H1 (cell line): ENCODE results near the gene SBF2. TPM values are rescaled to one million over a fixed set of nuclear protein-coding genes. Genes with fewer than 3 reads are reported as not detected.

Experiments used
- CTCF ChIA-PET: fragments of 300-600 bp; sonication (Branson Sonifier 250); formaldehyde crosslinking; loops from one replicate; lab custom pipeline; 2021; ENCODE audit not compliant: partially characterized antibody; lab: Charles Lee
- POLR2A ChIA-PET: fragments of 300-600 bp; sonication (Branson Sonifier 250); formaldehyde crosslinking; loops from one replicate; lab custom pipeline; 2021; ENCODE audit warnings: inconsistent platforms; ENCODE audit not compliant: partially characterized antibody; lab: Charles Lee
- DNase-seq, 2 experiments: peaks; one replicate each; pipeline versions ENCODE4 v3.0.0 to v3.0.0-alpha.2; 2010 to 2022; ENCODE audit warnings: low spot score in 2 of 2, low read depth in 1 of 2, mixed read lengths in 1 of 2
- FAIRE-seq: peaks from 2 replicates; lab custom pipeline; 2011; peaks lifted over from hg19 to GRCh38; lab: Jason Lieb, UNC
- H2AFZ ChIP-seq: 2 replicates; pipeline ENCODE4 v1.8.1; 2012; ENCODE audit warnings: low read length, inconsistent platforms
- H2AK5ac ChIP-seq: 2 replicates; pipeline ENCODE4 v1.6.1; 2013; ENCODE audit warnings: low read depth, low read length
- H2BK120ac ChIP-seq: replicated peaks from 2 replicates; pipeline ENCODE3; 2013; ENCODE audit warnings: low read depth, low read length, inconsistent platforms
- H2BK12ac ChIP-seq: 2 replicates; pipeline ENCODE4 v1.6.1; 2013; ENCODE audit warnings: low read depth, low read length
- H2BK15ac ChIP-seq: 2 replicates; pipeline ENCODE4 v1.6.1; 2013; ENCODE audit warnings: low read length
- H2BK20ac ChIP-seq: 2 replicates; pipeline ENCODE4 v1.6.1; 2013; ENCODE audit warnings: low read length
- H2BK5ac ChIP-seq: 2 replicates; pipeline ENCODE4 v1.6.1; 2013; ENCODE audit warnings: low read depth, low read length
- H3K14ac ChIP-seq: 2 replicates; pipeline ENCODE4 v1.6.1; 2013; ENCODE audit warnings: inconsistent platforms; ENCODE audit not compliant: insufficient read length
- H3K18ac ChIP-seq: 2 replicates; pipeline ENCODE4 v1.6.1; 2013; ENCODE audit warnings: low read length; ENCODE audit errors: extremely low read depth
- H3K23ac ChIP-seq: 2 replicates; pipeline ENCODE4 v1.6.1; 2013; ENCODE audit warnings: inconsistent platforms; ENCODE audit not compliant: insufficient read length
- H3K23me2 ChIP-seq: 2 replicates; pipeline ENCODE4 v1.6.1; 2013; ENCODE audit warnings: low read depth, low read length
- H3K27ac ChIP-seq: 2 replicates; pipeline ENCODE4 v1.6.1; 2011; ENCODE audit warnings: low read depth, low read length, inconsistent platforms
- H3K27me3 ChIP-seq, 4 experiments: replicated peaks in 1 of 4; 1 replicate in 1 of 4; 2 replicates in 3 of 4; pipeline versions ENCODE4 v1.6.1 to v1.8.1; 2011 to 2013; ENCODE audit warnings: low read length in 3 of 4, mild to moderate bottlenecking in 3 of 4, inconsistent platforms in 2 of 4, mixed read lengths in 2 of 4, moderate library complexity in 1 of 4; ENCODE audit not compliant: control insufficient read depth in 3 of 4, insufficient read depth in 3 of 4; ENCODE audit errors: extremely low read depth in 1 of 4
- H3K36me3 ChIP-seq, 4 experiments: 2 replicates each; pipeline versions ENCODE4 v1.6.1 to v1.8.1; 2011 to 2013; ENCODE audit warnings: mild to moderate bottlenecking in 4 of 4, low read length in 3 of 4, moderate library complexity in 2 of 4, control low read depth in 1 of 4, inconsistent platforms in 1 of 4; ENCODE audit not compliant: insufficient read depth in 4 of 4, control insufficient read depth in 2 of 4
- H3K4ac ChIP-seq: replicated peaks from 2 replicates; pipeline ENCODE3; 2013; ENCODE audit warnings: low read length, low read depth, mixed read lengths, inconsistent platforms; ENCODE audit not compliant: insufficient read length
- H3K4me1 ChIP-seq, 4 experiments: replicated peaks in 1 of 4; 1 replicate in 1 of 4; 2 replicates in 3 of 4; pipeline versions ENCODE4 v1.6.1 to v1.8.1; 2011 to 2013; ENCODE audit warnings: low read length in 3 of 4, inconsistent platforms in 2 of 4, mixed read lengths in 1 of 4; ENCODE audit not compliant: insufficient read depth in 4 of 4, control insufficient read depth in 3 of 4
- H3K4me2 ChIP-seq, 2 experiments: 2 replicates each; pipeline versions ENCODE4 v1.6.1 to v1.8.1; 2011 to 2013; ENCODE audit warnings: low read depth in 2 of 2, low read length in 2 of 2, control low read depth in 1 of 2, inconsistent platforms in 1 of 2, mild to moderate bottlenecking in 1 of 2; ENCODE audit not compliant: insufficient read depth in 1 of 2
- H3K4me3 ChIP-seq, 4 experiments: fragments of 200-600, 300-600 bp in 1 of 4; sonication (generic), shearing (Covaris generic), sonication (Bioruptor Twin) in 1 of 4; 2 replicates each; pipeline versions ENCODE4 v1.5.1 to v1.8.1; 2011 to 2016; ENCODE audit warnings: low read length in 4 of 4, low read depth in 3 of 4, control low read depth in 2 of 4, inconsistent platforms in 2 of 4, mild to moderate bottlenecking in 2 of 4, mixed read lengths in 1 of 4, moderate library complexity in 1 of 4; ENCODE audit not compliant: insufficient read depth in 2 of 4; ENCODE audit errors: extremely low read depth in 1 of 4
- H3K56ac ChIP-seq: replicated peaks from 2 replicates; pipeline ENCODE3; 2013; ENCODE audit warnings: low read depth, mild to moderate bottlenecking, mixed read lengths, low read length, inconsistent platforms; ENCODE audit not compliant: insufficient read length
- H3K79me1 ChIP-seq: 2 replicates; pipeline ENCODE4 v1.6.1; 2013; ENCODE audit warnings: low read depth, low read length, control low read depth
- H3K79me2 ChIP-seq, 2 experiments: 2 replicates each; pipeline versions ENCODE4 v1.6.1 to v1.8.1; 2012 to 2013; ENCODE audit warnings: low read length in 2 of 2, mild to moderate bottlenecking in 2 of 2, inconsistent platforms in 1 of 2; ENCODE audit not compliant: insufficient read depth in 2 of 2, control insufficient read depth in 1 of 2
- H3K9ac ChIP-seq, 4 experiments: replicated peaks in 1 of 4; 1 replicate in 1 of 4; 2 replicates in 3 of 4; pipeline versions ENCODE4 v1.6.1 to v1.8.1; 2011 to 2013; ENCODE audit warnings: low read depth in 3 of 4, low read length in 3 of 4, control low read depth in 2 of 4, mild to moderate bottlenecking in 2 of 4, moderate library complexity in 2 of 4, inconsistent platforms in 1 of 4; ENCODE audit errors: extremely low read depth in 1 of 4
- H3K9me3 ChIP-seq, 2 experiments: 2 replicates each; pipeline versions ENCODE4 v1.6.1 to v1.8.1; 2012 to 2013; ENCODE audit warnings: mild to moderate bottlenecking in 2 of 2, moderate library complexity in 2 of 2, control low read depth in 1 of 2, inconsistent platforms in 1 of 2, low read depth in 1 of 2, low read length in 1 of 2, mixed read lengths in 1 of 2; ENCODE audit not compliant: insufficient read depth in 2 of 2
- H4K20me1 ChIP-seq, 2 experiments: replicated peaks in 1 of 2; 2 replicates each; pipeline versions ENCODE3 to v1.8.1; 2011 to 2013; ENCODE audit warnings: inconsistent platforms in 2 of 2, low read length in 2 of 2, mild to moderate bottlenecking in 1 of 2; ENCODE audit not compliant: insufficient read depth in 2 of 2, control insufficient read depth in 1 of 2
- H4K5ac ChIP-seq: 2 replicates; pipeline ENCODE4 v1.6.1; 2013; ENCODE audit warnings: low read length, low read depth, mixed read lengths, inconsistent platforms; ENCODE audit not compliant: insufficient read length
- H4K8ac ChIP-seq: 2 replicates; pipeline ENCODE4 v1.8.0; 2013; ENCODE audit warnings: mild to moderate bottlenecking, moderate library complexity, low read length, inconsistent platforms; ENCODE audit not compliant: insufficient read depth; ENCODE audit errors: extremely low read depth
- H4K91ac ChIP-seq: replicated peaks from 2 replicates; pipeline ENCODE3; 2013; ENCODE audit warnings: low read length, mixed read lengths, inconsistent platforms; ENCODE audit not compliant: insufficient read length
- ATF3 ChIP-seq: IDR thresholded peaks from 2 replicates; pipeline ENCODE4 v1.6.1; 2011; ENCODE audit warnings: low read depth, mild to moderate bottlenecking, low read length; ENCODE audit not compliant: insufficient read depth
- BACH1 ChIP-seq: IDR thresholded peaks from 2 replicates; pipeline ENCODE4 v1.6.1; 2012; ENCODE audit warnings: low read length, improper control_type of control experiment
- BRCA1 ChIP-seq: IDR thresholded peaks from 2 replicates; pipeline ENCODE4 v1.6.1; 2012; ENCODE audit warnings: low read depth, low read length, improper control_type of control experiment
- EZH2 ChIP-seq: fragments of 200-600 bp; sonication (generic); IDR thresholded peaks from 2 replicates; pipeline ENCODE4 v1.7.1; 2012; ENCODE audit warnings: low read depth, mild to moderate bottlenecking, moderate library complexity, low read length, inconsistent platforms; ENCODE audit not compliant: severe bottlenecking
- HDAC6 ChIP-seq: IDR thresholded peaks from one replicate; pipeline ENCODE4 v1.7.1; 2012; ENCODE audit warnings: low read depth, mild to moderate bottlenecking, inconsistent platforms, low read length, moderate library complexity
- KDM4A ChIP-seq: IDR thresholded peaks from one replicate; pipeline ENCODE4 v1.7.1; 2012; ENCODE audit warnings: low read depth, mild to moderate bottlenecking, moderate library complexity, low read length, inconsistent platforms; ENCODE audit not compliant: severe bottlenecking
- SP1 ChIP-seq: IDR thresholded peaks from 2 replicates; pipeline ENCODE4 v1.6.1; 2011; ENCODE audit warnings: low read depth, low read length
- SP2 ChIP-seq: IDR thresholded peaks from 2 replicates; pipeline ENCODE4 v1.6.1; 2012; ENCODE audit warnings: mild to moderate bottlenecking, low read length, inconsistent platforms
- polyA plus RNA-seq, 7 experiments: library from polyadenylated mRNA; depleted of rRNA in 3 of 7; stranded (reverse) in 5 of 7; unstranded in 2 of 7; fragments of >200 nt in 5 of 7; fragments of 200-250 nt in 2 of 7; gene quantifications; 1 replicate in 5 of 7; 2 replicates in 1 of 7; 4 replicates in 1 of 7; pipeline versions ENCODE4 v1.2.1 to v1.2.3, GENCODE V29; 2011 to 2013; ENCODE audit warnings: missing spikeins in 2 of 7, mixed read lengths in 2 of 7
- total RNA-seq: library from RNA; stranded (reverse); fragmentation: NEBNext Ultra II Directional; extraction: Animal tissue kit (Norgen Biotek cat#: 25700); gene quantifications from 2 replicates; pipeline ENCODE4 v1.2.1, GENCODE V29; 2021

The SBF2 gene
- total and polyA plus RNA-seq, 2 of the 8 experiments (the other 6 are each of a cell fraction or from before 2014, with no cell fraction given): 36.7 to 50.5 TPM

GRCh38 chr11:10275714-10276113, 18.3 kb downstream of the SBF2 start:
- TF ChIP-seq HDAC6 (no peak), EZH2 (no peak), SP2 (no peak), BACH1 (no peak), ATF3 (no peak), SP1 (no peak), BRCA1 (no peak), KDM4A (no peak)
- TF ChIP-seq, all 59 proteins: peak for 0
- no peak overlapping the region for H2BK5ac ChIP-seq
- H3K9me3 ChIP-seq: no peaks in the 10 kb centered on the region
- no peak overlapping the region for H2AK5ac ChIP-seq
- no peak overlapping the region for H3K18ac ChIP-seq
- H3K23me2 ChIP-seq: no peaks in the 10 kb centered on the region
- POLR2A ChIA-PET: interaction anchor here (0.6 kb wide), 1 partner anchor 16 kb away, joined by 3 read pairs; no protein-coding TSS in a partner anchor
- DNase-seq (no peak), FAIRE-seq (no peak)
- no peaks in the 10 kb centered on the region for H3K36me3 ChIP-seq
- no peaks in the 10 kb centered on the region for H3K79me1 ChIP-seq
- no peak overlapping the region for H2BK20ac ChIP-seq
- H2BK12ac ChIP-seq: no peak overlapping the region
- H3K9ac ChIP-seq: no peak overlapping the region
- H2BK15ac ChIP-seq: no peak overlapping the region
- H3K23ac ChIP-seq: no peak overlapping the region
- no peak overlapping the region for H3K4me3 ChIP-seq
- H3K79me2 ChIP-seq: peaks cover 0 to 53% of the 10 kb centered on the region in 2 experiments; a peak in 2 of 4 replicates
- H3K4ac ChIP-seq: no peak overlapping the region
- H2AFZ ChIP-seq: no peak overlapping the region
- H4K91ac ChIP-seq: no peak overlapping the region
- H4K20me1 ChIP-seq: no peaks in the 10 kb centered on the region
- H3K27me3 ChIP-seq: peaks cover 0 to 1% (median 0%) of the 10 kb centered on the region in 4 experiments; a peak in 1 of 7 replicates
- no peak overlapping the region for H4K5ac ChIP-seq
- H3K27ac ChIP-seq: no peak overlapping the region
- no peak overlapping the region for H3K14ac ChIP-seq
- CTCF ChIA-PET: no interaction called here
- no peaks in the 10 kb centered on the region; a peak in 1 of 7 replicates for H3K4me1 ChIP-seq
- H3K4me2 ChIP-seq: no peak overlapping the region
- no peak overlapping the region for H4K8ac ChIP-seq
- no peak overlapping the region for H3K56ac ChIP-seq
- no peak overlapping the region for H2BK120ac ChIP-seq
